Psoas muscle (tissue), 8 donors: Measurements from ENCODE around the gene KLHDC10. TPM values are rescaled to one million over a fixed set of nuclear protein-coding genes. Genes with fewer than 3 reads are reported as not detected.
A peak's percentile ranks its signal among the peaks of the same experiment; 100 is the strongest.

Experiments used
- ATAC-seq, 4 donors: fragments of 200-7000 bp; cut with Tn5 transposase; one replicate each; pipeline ENCODE4 v1.9.1; 2020; ENCODE audit warnings: moderate library complexity in 3 of 4, mild to moderate bottlenecking in 2 of 4
- DNase-seq, 2 donors: peaks; one replicate each; pipeline ENCODE4 v3.0.0-alpha.2; 2020
- H3K27ac ChIP-seq: fragments of 200-600 bp; one replicate; pipeline ENCODE4 v1.8.0; 2022
- H3K27me3 ChIP-seq, 3 donors: fragments of 200-600 bp in 1 of 3; one replicate each; pipeline versions ENCODE4 v1.6.1 to v1.8.0; 2013 to 2022; ENCODE audit warnings: low read length in 2 of 3, mild to moderate bottlenecking in 2 of 3, moderate library complexity in 1 of 3; ENCODE audit not compliant: insufficient read depth in 3 of 3
- H3K36me3 ChIP-seq, 2 donors: fragments of 200-600 bp in 1 of 2; one replicate each; pipeline versions ENCODE4 v1.6.1 to v1.8.0; 2013 to 2022; ENCODE audit warnings: low read depth in 1 of 2, mild to moderate bottlenecking in 1 of 2, moderate library complexity in 1 of 2; ENCODE audit not compliant: insufficient read depth in 1 of 2
- H3K4me1 ChIP-seq: fragments of 200-600 bp; one replicate; pipeline ENCODE4 v1.8.0; 2022
- H3K4me3 ChIP-seq: fragments of 200-600 bp; one replicate; pipeline ENCODE4 v1.8.0; 2022; ENCODE audit warnings: mild to moderate bottlenecking
- H3K9me3 ChIP-seq: fragments of 200-600 bp; one replicate; pipeline ENCODE4 v1.8.0; 2022
- CTCF ChIP-seq: fragments of 200-600 bp; IDR thresholded peaks from one replicate; pipeline ENCODE4 v1.8.0; 2022; ENCODE audit warnings: antibody characterized with exemption
- WGBS, 3 donors: extraction: QIAGEN DNeasy Blood & Tissue Kit; methylation state at CpG; one replicate each; pipeline versions ENCODE4 v1.1.6 to v1.1.7; 2013; 5-methylcytosine and 5-hydroxymethylcytosine counted together
- intact Hi-C, 2 donors: fragments of 100-400 bp; cut with DNase I; formaldehyde crosslinking; loops; one replicate each; pipeline versions ENCODE4 v1.11.0 to v1.14.2; 2022
- polyA plus RNA-seq, 3 donors: library from polyadenylated mRNA; stranded (reverse); fragments of 200-250 nt; gene quantifications; one replicate each; pipeline ENCODE4 v1.2.3, GENCODE V29; 2013
- total RNA-seq, 4 donors: library from RNA; stranded (reverse); fragmentation: NEBNext Ultra II Directional in 2 of 4; extraction: Animal tissue kit (Norgen Biotek cat#: 25700) in 2 of 4; gene quantifications; one replicate each; pipeline versions ENCODE4 v1.2.1 to v1.2.4, GENCODE V29; 2021 to 2023
- donor health status: healthy with polysubstance abuse.
- donor health status: DM: no; HTN: no; CAD: no; lungs with moderate emphysema.
- donor health status: Bipolar disorder and iron deficiency.
- donor health status: healthy.
- donor health status: DM: yes; HTN: yes; CAD: no.
- donor health status: DM: no; HTN: no; CAD: no.
- donor health status: DM: no; HTN: no; CAD: no.
- donor health status: DM: yes; HTN: yes; CAD: no.

KLHDC10 gene
- total and polyA plus RNA-seq, 7 donors: 17.6 to 49.6 (median 33.8) TPM

- DNase-seq: no peak
- ATAC-seq: peak in 1 of 4 donors; percentile 2
- 67 to 73% (median 71%) methylated on average over 17 of the region's 17 CpGs for WGBS, 3 donors
- Histone ChIP-seq H3K9me3 (no peaks in the 10 kb centered on the region), H3K4me1 (no peaks in the 10 kb centered on the region), H3K27me3 (no peaks in the 10 kb centered on the region), H3K4me3 (peak overlapping the region; percentile 55), H3K36me3 (peaks cover 0 to 14% of the 10 kb centered on the region in 2 donors), H3K27ac (no peak overlapping the region)
- intact Hi-C loops: no loop called here
- TF ChIP-seq CTCF: no peak
Measured at GRCh38 chr7:130141884-130142653, 71.7 kb downstream of the KLHDC10 start.

GRCh38 chr7:130142654-130143333 is 72.5 kb downstream of the KLHDC10 start:
- no peak overlapping the region for H3K27ac ChIP-seq
- ATAC-seq: no peak
- WGBS, 3 donors: 94 to 97% (median 95%) methylated on average over 14 of the region's 14 CpGs
- H3K4me3 ChIP-seq: no peak overlapping the region
- DNase-seq: no peak
- intact Hi-C loops: no loop called here
- no peak for TF ChIP-seq CTCF
- H3K27me3 ChIP-seq: no peaks in the 10 kb centered on the region
- peaks cover 0 to 7% of the 10 kb centered on the region in 2 donors for H3K36me3 ChIP-seq
- H3K4me1 ChIP-seq: no peaks in the 10 kb centered on the region
- H3K9me3 ChIP-seq: no peaks in the 10 kb centered on the region

GRCh38 chr7:130143334-130143732 is 73.0 kb downstream of the KLHDC10 start:
- Histone ChIP-seq H3K4me3 (no peak overlapping the region), H3K36me3 (peaks cover 0 to 1% of the 10 kb centered on the region in 2 donors), H3K9me3 (no peaks in the 10 kb centered on the region), H3K27me3 (no peaks in the 10 kb centered on the region), H3K27ac (no peak overlapping the region), H3K4me1 (no peaks in the 10 kb centered on the region)
- intact Hi-C loops: no loop called here
- no peak for TF ChIP-seq CTCF
- no peak for DNase-seq
- WGBS, 3 donors: 94 to 98% (median 95%) methylated on average over 5 of the region's 5 CpGs
- ATAC-seq: no peak

GRCh38 chr7:130143986-130144311 is 73.6 kb downstream of the KLHDC10 start:
- no peaks in the 10 kb centered on the region for H3K36me3 ChIP-seq
- no peak for ATAC-seq
- intact Hi-C loops: no loop called here
- H3K27me3 ChIP-seq: no peaks in the 10 kb centered on the region
- no peak overlapping the region for H3K4me3 ChIP-seq
- 85 to 89% (median 85%) methylated on average over 3 of the region's 3 CpGs for WGBS, 3 donors
- no peak overlapping the region for H3K27ac ChIP-seq
- TF ChIP-seq CTCF: no peak
- no peaks in the 10 kb centered on the region for H3K9me3 ChIP-seq
- no peaks in the 10 kb centered on the region for H3K4me1 ChIP-seq
- no peak for DNase-seq
